DND-41 (cell line): ENCODE data around the gene LAMA2.

Experiments
- ATAC-seq: fragments of 200-7000 bp; cut with Tn5 transposase; 3 replicates; pipeline ENCODE4 v1.9.1; 2021; ENCODE audit warnings: low read depth; ENCODE audit not compliant: insufficient read depth
- DNase-seq: peaks from one replicate; pipeline ENCODE4 v3.0.0-alpha.2; 2020
- H2AFZ ChIP-seq: 2 replicates; pipeline ENCODE4 v1.6.0; 2012; ENCODE audit warnings: low read depth, low read length
- H3K27ac ChIP-seq: 2 replicates; pipeline ENCODE4 v1.5.1; 2012; ENCODE audit warnings: low read length, inconsistent platforms
- H3K27me3 ChIP-seq: fragments of 200-600 bp; sonication (generic); 2 replicates; pipeline ENCODE4 v1.6.0; 2012; ENCODE audit warnings: low read length, mild to moderate bottlenecking, inconsistent platforms; ENCODE audit not compliant: insufficient read depth, poor library complexity
- H3K36me3 ChIP-seq: 2 replicates; pipeline ENCODE4 v1.5.1; 2012; ENCODE audit warnings: low read length, inconsistent platforms; ENCODE audit not compliant: insufficient read depth
- H3K4me1 ChIP-seq: 2 replicates; pipeline ENCODE4 v1.5.1; 2012; ENCODE audit warnings: mild to moderate bottlenecking, low read length; ENCODE audit not compliant: insufficient read depth
- H3K4me2 ChIP-seq: 2 replicates; pipeline ENCODE4 v1.6.0; 2012; ENCODE audit warnings: mild to moderate bottlenecking, moderate library complexity, low read length, inconsistent platforms; ENCODE audit not compliant: insufficient read depth
- H3K4me3 ChIP-seq, 2 experiments: fragments of 200-600 bp in 1 of 2; shearing (Covaris generic) in 1 of 2; 2 replicates each; pipeline ENCODE4 v1.5.1; 2012 to 2016; ENCODE audit warnings: inconsistent platforms in 2 of 2, low read length in 2 of 2, mild to moderate bottlenecking in 2 of 2, low read depth in 1 of 2, moderate library complexity in 1 of 2
- H3K79me2 ChIP-seq: 2 replicates; pipeline ENCODE4 v1.6.0; 2012; ENCODE audit warnings: low read length, inconsistent platforms; ENCODE audit not compliant: insufficient read depth
- H3K9ac ChIP-seq: 2 replicates; pipeline ENCODE4 v1.6.0; 2012; ENCODE audit warnings: low read depth, mild to moderate bottlenecking, inconsistent platforms, low read length, moderate library complexity
- H3K9me3 ChIP-seq: 2 replicates; pipeline ENCODE4 v1.5.1; 2012; ENCODE audit warnings: low read length, moderate library complexity, mild to moderate bottlenecking, inconsistent platforms; ENCODE audit not compliant: insufficient read depth, severe bottlenecking
- H4K20me1 ChIP-seq: 2 replicates; pipeline ENCODE4 v1.6.0; 2012; ENCODE audit warnings: low read length; ENCODE audit not compliant: insufficient read depth
- EZH2 ChIP-seq: IDR thresholded peaks from 3 replicates; pipeline ENCODE4 v1.6.1; 2012; ENCODE audit warnings: borderline replicate concordance, low read depth, mild to moderate bottlenecking, moderate library complexity, low read length, inconsistent platforms; ENCODE audit not compliant: severe bottlenecking
- TF ChIP-seq, protein P1 (sequence below): IDR thresholded peaks from 2 replicates; pipeline ENCODE4 v1.5.1; 2012; ENCODE audit warnings: borderline replicate concordance, low read length, moderate library complexity, mild to moderate bottlenecking; ENCODE audit not compliant: poor library complexity, severe bottlenecking; ENCODE audit errors: extremely low read depth

LAMA2 gene

DNA sequence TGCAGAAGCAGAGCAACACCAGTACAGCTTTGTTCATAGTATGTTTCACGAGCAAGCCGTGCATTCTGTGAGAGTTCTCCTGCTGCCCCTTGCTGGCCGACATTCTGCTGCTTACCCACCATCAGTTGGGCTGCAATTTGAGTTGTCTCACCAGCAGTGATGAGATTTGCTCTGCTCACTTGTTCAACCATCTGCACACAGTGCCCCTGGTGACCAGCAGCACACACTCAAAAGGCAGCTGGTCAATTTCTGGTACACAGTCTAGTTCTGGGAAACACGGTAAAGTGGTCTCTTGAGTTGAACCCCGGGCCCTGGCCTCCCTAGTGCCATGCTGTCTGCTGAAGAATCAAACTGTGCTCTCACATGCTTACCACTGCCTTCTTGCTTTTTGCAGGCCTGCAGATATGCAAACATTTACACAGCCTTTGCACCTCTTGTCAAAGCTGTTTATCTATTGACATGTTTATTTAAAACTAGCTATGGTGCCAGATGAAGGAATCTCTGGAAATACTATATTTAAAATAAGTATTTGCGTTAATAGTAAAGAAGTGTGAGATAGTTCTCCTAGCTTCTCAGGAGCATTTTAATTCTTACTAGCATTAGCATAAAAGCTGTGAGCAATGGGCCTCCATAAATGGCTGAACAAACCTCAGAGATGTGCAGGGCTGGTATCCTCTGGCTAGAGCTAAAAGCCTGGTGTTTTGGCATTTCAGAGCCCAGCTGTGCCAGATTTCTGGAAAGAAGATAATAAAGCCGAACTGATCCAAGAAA is 592.7 kb downstream of the LAMA2 start:
- no peak overlapping the region for H3K9ac ChIP-seq
- no peak for DNase-seq
- no peaks in the 10 kb centered on the region for H3K9me3 ChIP-seq
- H3K36me3 ChIP-seq, result no peaks in the 10 kb centered on the region
- H3K4me2 ChIP-seq, result no peak overlapping the region
- H3K27me3 ChIP-seq, result peaks cover 20% of the 10 kb centered on the region
- H3K79me2 ChIP-seq, result no peaks in the 10 kb centered on the region
- H3K4me3 ChIP-seq, result no peak overlapping the region
- no peak for TF ChIP-seq EZH2
- TF ChIP-seq, protein P1, sequence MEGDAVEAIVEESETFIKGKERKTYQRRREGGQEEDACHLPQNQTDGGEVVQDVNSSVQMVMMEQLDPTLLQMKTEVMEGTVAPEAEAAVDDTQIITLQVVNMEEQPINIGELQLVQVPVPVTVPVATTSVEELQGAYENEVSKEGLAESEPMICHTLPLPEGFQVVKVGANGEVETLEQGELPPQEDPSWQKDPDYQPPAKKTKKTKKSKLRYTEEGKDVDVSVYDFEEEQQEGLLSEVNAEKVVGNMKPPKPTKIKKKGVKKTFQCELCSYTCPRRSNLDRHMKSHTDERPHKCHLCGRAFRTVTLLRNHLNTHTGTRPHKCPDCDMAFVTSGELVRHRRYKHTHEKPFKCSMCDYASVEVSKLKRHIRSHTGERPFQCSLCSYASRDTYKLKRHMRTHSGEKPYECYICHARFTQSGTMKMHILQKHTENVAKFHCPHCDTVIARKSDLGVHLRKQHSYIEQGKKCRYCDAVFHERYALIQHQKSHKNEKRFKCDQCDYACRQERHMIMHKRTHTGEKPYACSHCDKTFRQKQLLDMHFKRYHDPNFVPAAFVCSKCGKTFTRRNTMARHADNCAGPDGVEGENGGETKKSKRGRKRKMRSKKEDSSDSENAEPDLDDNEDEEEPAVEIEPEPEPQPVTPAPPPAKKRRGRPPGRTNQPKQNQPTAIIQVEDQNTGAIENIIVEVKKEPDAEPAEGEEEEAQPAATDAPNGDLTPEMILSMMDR, result no peak
- H2AFZ ChIP-seq, result no peak overlapping the region
- no peaks in the 10 kb centered on the region for H4K20me1 ChIP-seq
- H3K4me1 ChIP-seq, result no peaks in the 10 kb centered on the region
- no peak overlapping the region for H3K27ac ChIP-seq
- ATAC-seq, result no peak

DNA sequence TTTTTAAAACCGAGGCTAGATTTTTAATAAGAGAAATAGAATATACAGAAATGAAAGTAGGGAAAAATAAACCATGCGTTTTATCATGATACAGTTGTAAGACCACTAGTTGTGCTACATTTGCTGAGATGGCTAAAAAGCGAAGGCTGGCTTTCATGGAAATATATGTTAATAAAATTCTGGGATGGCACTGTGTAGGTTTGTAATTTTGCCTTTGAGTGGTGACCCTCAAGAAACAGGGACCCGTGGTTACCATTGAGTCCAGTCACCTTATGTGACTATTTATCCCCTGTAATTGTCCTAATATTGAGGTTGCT is 593.3 kb downstream of the LAMA2 start:
- ATAC-seq (no peak), DNase-seq (no peak)
- Histone ChIP-seq H3K27ac (no peak overlapping the region), H3K9ac (no peak overlapping the region), H3K4me1 (no peaks in the 10 kb centered on the region), H3K4me3 (no peak overlapping the region), H3K36me3 (no peaks in the 10 kb centered on the region), H4K20me1 (no peaks in the 10 kb centered on the region), H3K79me2 (no peaks in the 10 kb centered on the region), H3K9me3 (no peaks in the 10 kb centered on the region), H3K4me2 (no peak overlapping the region), H2AFZ (no peak overlapping the region), H3K27me3 (peaks cover 23% of the 10 kb centered on the region)
- TF ChIP-seq, protein P1, result no peak
- TF ChIP-seq EZH2, result no peak

DNA sequence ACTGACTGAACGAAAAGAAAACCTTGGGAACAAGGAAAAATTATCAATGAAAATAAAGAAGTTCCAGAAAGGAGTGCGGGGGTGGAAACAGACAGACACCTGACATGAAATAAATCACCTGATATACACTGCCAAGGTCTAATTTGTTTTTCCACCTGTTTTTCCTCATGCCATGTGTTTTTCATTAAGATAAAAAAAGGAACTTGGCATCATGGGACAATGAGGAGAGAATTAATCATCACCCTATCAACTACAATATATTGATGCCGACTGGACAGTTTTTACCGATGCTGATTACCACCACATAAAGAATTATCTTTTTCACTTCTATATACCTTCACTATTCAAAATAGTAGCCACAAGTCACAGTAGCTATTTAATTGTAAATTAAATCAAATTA is 593.9 kb downstream of the LAMA2 start:
- no peaks in the 10 kb centered on the region for H3K9me3 ChIP-seq
- DNase-seq, result no peak

More for the DNA sequence above, 593.9 kb downstream of the LAMA2 start:
- Histone ChIP-seq H3K4me3 (no peak overlapping the region), H2AFZ (no peak overlapping the region), H3K27ac (no peak overlapping the region), H3K36me3 (no peaks in the 10 kb centered on the region), H3K27me3 (peaks cover 24% of the 10 kb centered on the region), H3K79me2 (no peaks in the 10 kb centered on the region), H3K4me2 (no peak overlapping the region), H3K9ac (no peak overlapping the region), H4K20me1 (no peaks in the 10 kb centered on the region), H3K4me1 (no peaks in the 10 kb centered on the region)
- no peak for ATAC-seq
- TF ChIP-seq EZH2, result no peak
- TF ChIP-seq, protein P1, result no peak
